Endothelial cell of umbilical vein (primary cell): ENCODE measurements around the gene EPB41L2.

Source experiments
- CTCF ChIP-seq, 2 donors: IDR thresholded peaks; 1 replicate in 1 of 2; 2 replicates in 1 of 2; pipeline ENCODE4 v1.5.1; 2011; ENCODE audit warnings: low read length in 2 of 2, mild to moderate bottlenecking in 2 of 2, moderate library complexity in 2 of 2, control low read depth in 1 of 2, inconsistent platforms in 1 of 2, low read depth in 1 of 2; ENCODE audit not compliant: insufficient read depth in 1 of 2; ENCODE audit errors: extremely low read depth in 1 of 2
- EZH2 ChIP-seq: IDR thresholded peaks from 2 replicates; pipeline ENCODE4 v1.6.1; 2012; ENCODE audit warnings: borderline replicate concordance, low read depth, mild to moderate bottlenecking, moderate library complexity, low read length, inconsistent platforms; ENCODE audit not compliant: severe bottlenecking
- GATA2 ChIP-seq: IDR thresholded peaks from 2 replicates; pipeline ENCODE4 v1.7.0; 2011; ENCODE audit warnings: low read depth, mild to moderate bottlenecking, moderate library complexity, mixed read lengths, low read length; ENCODE audit not compliant: insufficient read length, insufficient read depth
- JUN ChIP-seq: IDR thresholded peaks from 2 replicates; pipeline ENCODE4 v1.6.1; 2011; ENCODE audit warnings: borderline replicate concordance, low read depth; ENCODE audit not compliant: insufficient read length, insufficient read depth
- MAX ChIP-seq: IDR thresholded peaks from 2 replicates; pipeline ENCODE4 v1.6.1; 2011; ENCODE audit not compliant: insufficient read depth, insufficient read length
- MYC ChIP-seq: IDR thresholded peaks from one replicate; pipeline ENCODE4 v1.6.1; 2011; ENCODE audit warnings: mild to moderate bottlenecking, low read depth, low read length
- POLR2A ChIP-seq: IDR thresholded peaks from 2 replicates; pipeline ENCODE4 v1.6.1; 2012; ENCODE audit warnings: low read depth, mild to moderate bottlenecking, control low read depth, low read length
- POLR2AphosphoS5 ChIP-seq: IDR thresholded peaks from 2 replicates; pipeline ENCODE4 v1.6.1; 2012; ENCODE audit warnings: low read depth, mild to moderate bottlenecking, control low read depth, low read length, moderate library complexity; ENCODE audit not compliant: insufficient read depth

GRCh38 chr6:130981409-130981808 is 81.6 kb downstream of the EPB41L2 start:
- no peak for TF ChIP-seq CTCF (IDR thresholded peaks at IDR 0.05; ENCODE audit: extremely low read depth in 1 of 2, insufficient read depth in 1 of 2, low read depth in 1 of 2, low read length in 2 of 2)
- no peak for TF ChIP-seq EZH2
- no peak for TF ChIP-seq POLR2A
- TF ChIP-seq MAX = no peak
- TF ChIP-seq JUN = no peak
- no peak for TF ChIP-seq POLR2AphosphoS5
- TF ChIP-seq MYC = no peak
- TF ChIP-seq GATA2 = no peak
